Uterus (tissue), 2 donors: ENCODE results near the gene CHMP4A.

Experiments used
- CTCF ChIP-seq, 4 experiments: fragments of 200-600 bp in 2 of 4; fragments of 450-650 bp in 2 of 4; sonication (generic) in 2 of 4; IDR thresholded peaks; one replicate each; pipeline ENCODE4 v1.5.1; 2016 to 2019; ENCODE audit warnings: antibody characterized with exemption in 4 of 4, mild to moderate bottlenecking in 2 of 4, moderate library complexity in 1 of 4
- POLR2A ChIP-seq, 2 donors: fragments of 450-650 bp; IDR thresholded peaks; one replicate each; pipeline ENCODE4 v1.6.1; 2016; ENCODE audit warnings: antibody characterized with exemption in 2 of 2, mild to moderate bottlenecking in 1 of 2, moderate library complexity in 1 of 2

DNA sequence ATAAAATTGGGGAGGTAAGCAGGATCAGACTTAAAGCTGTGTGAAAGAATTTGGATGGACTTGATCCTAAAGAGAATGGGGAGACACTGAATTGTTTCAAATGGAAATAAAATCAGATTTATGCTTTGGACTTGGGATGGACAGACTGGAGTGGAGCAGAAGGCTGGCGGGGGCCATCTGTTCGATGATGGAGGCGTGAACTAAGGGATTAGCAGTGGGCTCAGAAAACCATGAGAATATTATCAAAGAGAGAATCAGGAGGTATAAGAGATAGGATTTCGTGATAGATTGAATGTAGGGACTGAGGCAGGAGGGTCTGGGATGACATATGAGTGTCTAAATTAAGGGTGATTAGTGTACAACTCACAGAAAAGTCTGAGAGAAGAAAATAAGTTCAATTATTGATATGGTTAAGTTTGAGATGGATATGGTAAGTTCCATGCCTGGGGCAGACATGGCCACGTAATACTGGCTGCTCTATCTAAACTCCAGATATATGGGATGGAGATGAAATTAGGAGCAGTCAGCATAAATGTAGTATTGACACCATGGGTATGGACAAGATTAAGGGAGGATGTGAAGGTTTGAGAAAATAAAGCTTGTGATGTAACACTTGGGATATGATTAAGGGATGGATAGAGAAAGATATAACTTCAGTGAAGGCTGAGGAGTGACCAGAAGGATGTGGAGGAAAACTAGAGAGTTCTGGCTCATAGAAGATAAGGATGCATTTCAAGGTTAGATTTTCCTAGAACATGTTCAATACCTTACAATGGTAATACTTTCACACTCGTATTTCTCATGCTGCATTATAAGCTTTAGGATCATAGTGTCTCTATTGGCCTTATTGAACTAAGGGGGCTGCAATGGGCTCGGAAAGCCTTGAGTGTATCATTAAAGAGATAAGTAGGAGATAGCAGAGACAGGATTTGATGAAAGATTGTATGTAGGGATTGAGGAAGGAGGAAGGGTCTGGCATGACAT is 8.8 kb downstream of the CHMP4A start:
- no peak for TF ChIP-seq CTCF (IDR thresholded peaks at IDR 0.05)
- TF ChIP-seq POLR2A (IDR thresholded peaks at IDR 0.05): no peak
